ENCODE data around the gene SYTL3.

The SYTL3 gene

GRCh38 chr6:158783851-158784250 is 134.0 kb downstream of the SYTL3 start:
- Histone ChIP-seq H3K27me3 (replicated peaks in 2 of 5; ENCODE audit: control insufficient read depth in 4 of 5, insufficient read depth in 5 of 5, low read length in 4 of 5) (no peaks in the 10 kb centered on the region), H3K4me1 (ENCODE audit: control extremely low read depth in 1 of 4, control insufficient read depth in 4 of 4, insufficient read depth in 4 of 4, low read length in 3 of 4) (peaks cover 0 to 2% (median under 1%) of the 10 kb centered on the region in 4 experiments), H3K4me3 (ENCODE audit: control insufficient read depth in 1 of 7, extremely low read depth in 1 of 7, insufficient read depth in 4 of 7, low read depth in 2 of 7, low read length in 6 of 7) (no peak overlapping the region), H3K36me3 (ENCODE audit: control insufficient read depth in 4 of 4, insufficient read depth in 4 of 4, low read length in 3 of 4) (peaks cover 21 to 92% (median 61%) of the 10 kb centered on the region in 4 experiments), H3K27ac (ENCODE audit: insufficient read depth in 1 of 2, low read depth in 1 of 2, low read length in 2 of 2, poor library complexity in 1 of 2, severe bottlenecking in 2 of 2) (no peak overlapping the region), H3K9me3 (ENCODE audit: control extremely low read depth in 1 of 5, control insufficient read depth in 4 of 5, insufficient read depth in 2 of 5, low read depth in 1 of 5, low read length in 4 of 5) (no peaks in the 10 kb centered on the region)
- DNase-seq, result no peak
- POLR2A ChIA-PET, result no interaction called here
- WGBS (ENCODE audit: insufficient coverage), result 100% methylated on average over 5 of the region's 5 CpGs
- CTCF ChIA-PET, result interaction anchor here (1.0 to 1.2 kb wide), 3 partner anchors 17 to 192 kb away, joined by 3 read pairs; no protein-coding TSS in a partner anchor

DNA sequence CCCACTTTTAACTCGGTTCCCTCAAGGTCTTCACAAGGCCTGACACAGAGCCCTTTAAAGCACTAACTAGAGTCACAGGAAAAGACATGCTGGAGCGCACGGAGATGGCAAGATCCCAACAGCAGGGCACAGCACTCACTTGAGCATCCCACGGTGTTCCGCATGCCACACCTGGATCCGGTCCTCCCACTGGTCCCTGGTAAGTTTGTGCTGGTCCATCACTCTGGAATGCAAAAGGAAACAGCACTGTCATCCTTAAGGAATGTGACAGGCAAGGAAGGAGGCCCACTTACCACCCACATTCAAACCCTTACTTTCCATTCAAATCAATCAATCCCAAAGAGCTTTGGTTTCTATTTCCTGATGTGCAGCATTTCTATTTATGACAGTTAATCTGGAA is 134.7 kb downstream of the SYTL3 start:
- no peak for DNase-seq
- 82% methylated on average over 6 of the region's 6 CpGs for WGBS (ENCODE audit: insufficient coverage)
- H3K27ac ChIP-seq (ENCODE audit: insufficient read depth in 1 of 2, low read depth in 1 of 2, low read length in 2 of 2, poor library complexity in 1 of 2, severe bottlenecking in 2 of 2), result no peak overlapping the region
- H3K27me3 ChIP-seq (replicated peaks in 2 of 5; ENCODE audit: control insufficient read depth in 4 of 5, insufficient read depth in 5 of 5, low read length in 4 of 5), result no peaks in the 10 kb centered on the region
- peaks cover 22 to 88% (median 59%) of the 10 kb centered on the region in 4 experiments for H3K36me3 ChIP-seq (ENCODE audit: control insufficient read depth in 4 of 4, insufficient read depth in 4 of 4, low read length in 3 of 4)
- no peak overlapping the region for H3K4me3 ChIP-seq (ENCODE audit: control insufficient read depth in 1 of 7, extremely low read depth in 1 of 7, insufficient read depth in 4 of 7, low read depth in 2 of 7, low read length in 6 of 7)
- POLR2A ChIA-PET, result no interaction called here
- no peaks in the 10 kb centered on the region for H3K9me3 ChIP-seq (ENCODE audit: control extremely low read depth in 1 of 5, control insufficient read depth in 4 of 5, insufficient read depth in 2 of 5, low read depth in 1 of 5, low read length in 4 of 5)
- peaks cover 5 to 9% (median 5%) of the 10 kb centered on the region in 4 experiments for H3K4me1 ChIP-seq (ENCODE audit: control extremely low read depth in 1 of 4, control insufficient read depth in 4 of 4, insufficient read depth in 4 of 4, low read length in 3 of 4)
- CTCF ChIA-PET, result interaction anchor here (1.0 to 1.2 kb wide), 3 partner anchors 17 to 191 kb away, joined by 3 read pairs; no protein-coding TSS in a partner anchor

DNA sequence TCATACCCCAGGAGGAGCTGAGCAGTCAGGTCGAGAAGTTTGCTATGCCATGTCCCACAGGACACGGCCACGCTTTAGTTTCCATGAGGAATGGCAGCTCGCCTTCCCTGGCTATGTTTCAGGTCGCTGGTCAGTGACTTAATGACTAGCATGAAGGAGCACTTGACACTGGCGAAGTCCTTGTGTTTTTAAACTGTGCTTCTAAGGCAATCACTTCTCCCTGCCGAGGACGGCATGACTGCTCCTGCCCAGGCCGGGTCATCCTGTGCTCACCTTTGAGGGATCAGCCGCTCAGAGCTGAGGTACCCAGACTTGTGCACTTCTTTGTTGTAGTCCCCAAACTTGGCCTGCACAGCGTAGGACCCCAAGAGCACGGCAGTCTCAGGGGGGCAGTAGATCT is 135.2 kb downstream of the SYTL3 start:
- no peaks in the 10 kb centered on the region for H3K9me3 ChIP-seq (ENCODE audit: control extremely low read depth in 1 of 5, control insufficient read depth in 4 of 5, insufficient read depth in 2 of 5, low read depth in 1 of 5, low read length in 4 of 5)
- no peaks in the 10 kb centered on the region for H3K27me3 ChIP-seq (replicated peaks in 2 of 5; ENCODE audit: control insufficient read depth in 4 of 5, insufficient read depth in 5 of 5, low read length in 4 of 5)
- H3K36me3 ChIP-seq (ENCODE audit: control insufficient read depth in 4 of 4, insufficient read depth in 4 of 4, low read length in 3 of 4), result peaks cover 22 to 86% (median 59%) of the 10 kb centered on the region in 4 experiments
- no peak overlapping the region for H3K4me3 ChIP-seq (ENCODE audit: control insufficient read depth in 1 of 7, extremely low read depth in 1 of 7, insufficient read depth in 4 of 7, low read depth in 2 of 7, low read length in 6 of 7)
- H3K27ac ChIP-seq (ENCODE audit: insufficient read depth in 1 of 2, low read depth in 1 of 2, low read length in 2 of 2, poor library complexity in 1 of 2, severe bottlenecking in 2 of 2), result no peak overlapping the region
- CTCF ChIA-PET, result interaction anchor here (1.1 kb wide), 2 partner anchors 10 to 190 kb away, joined by 3 to 5 read pairs; no protein-coding TSS in a partner anchor
- POLR2A ChIA-PET, result no interaction called here
- peaks cover 5 to 14% (median 10%) of the 10 kb centered on the region in 4 experiments for H3K4me1 ChIP-seq (ENCODE audit: control extremely low read depth in 1 of 4, control insufficient read depth in 4 of 4, insufficient read depth in 4 of 4, low read length in 3 of 4)
- no peak for DNase-seq
- 96% methylated on average over 11 of the region's 12 CpGs for WGBS (ENCODE audit: insufficient coverage)

- Histone ChIP-seq H3K4me1 (ENCODE audit: control extremely low read depth in 1 of 4, control insufficient read depth in 4 of 4, insufficient read depth in 4 of 4, low read length in 3 of 4) (peaks cover 5 to 17% (median 12%) of the 10 kb centered on the region in 4 experiments), H3K4me3 (ENCODE audit: control insufficient read depth in 1 of 7, extremely low read depth in 1 of 7, insufficient read depth in 4 of 7, low read depth in 2 of 7, low read length in 6 of 7) (no peak overlapping the region), H3K27me3 (replicated peaks in 2 of 5; ENCODE audit: control insufficient read depth in 4 of 5, insufficient read depth in 5 of 5, low read length in 4 of 5) (no peaks in the 10 kb centered on the region), H3K9me3 (ENCODE audit: control extremely low read depth in 1 of 5, control insufficient read depth in 4 of 5, insufficient read depth in 2 of 5, low read depth in 1 of 5, low read length in 4 of 5) (no peaks in the 10 kb centered on the region), H3K27ac (ENCODE audit: insufficient read depth in 1 of 2, low read depth in 1 of 2, low read length in 2 of 2, poor library complexity in 1 of 2, severe bottlenecking in 2 of 2) (no peak overlapping the region), H3K36me3 (ENCODE audit: control insufficient read depth in 4 of 4, insufficient read depth in 4 of 4, low read length in 3 of 4) (peaks cover 17 to 69% (median 48%) of the 10 kb centered on the region in 4 experiments)
- ChIA-PET CTCF (interaction anchor here (0.9 to 1.1 kb wide), 2 partner anchors 15 to 185 kb away, joined by 3 to 4 read pairs; no protein-coding TSS in a partner anchor), POLR2A (no interaction called here)
- 100% methylated on average over 5 of the region's 6 CpGs for WGBS (ENCODE audit: insufficient coverage)
- no peak for DNase-seq
These were observed 136.9 kb downstream of the SYTL3 start for GRCh38 chr6:158786645-158787304.

DNA sequence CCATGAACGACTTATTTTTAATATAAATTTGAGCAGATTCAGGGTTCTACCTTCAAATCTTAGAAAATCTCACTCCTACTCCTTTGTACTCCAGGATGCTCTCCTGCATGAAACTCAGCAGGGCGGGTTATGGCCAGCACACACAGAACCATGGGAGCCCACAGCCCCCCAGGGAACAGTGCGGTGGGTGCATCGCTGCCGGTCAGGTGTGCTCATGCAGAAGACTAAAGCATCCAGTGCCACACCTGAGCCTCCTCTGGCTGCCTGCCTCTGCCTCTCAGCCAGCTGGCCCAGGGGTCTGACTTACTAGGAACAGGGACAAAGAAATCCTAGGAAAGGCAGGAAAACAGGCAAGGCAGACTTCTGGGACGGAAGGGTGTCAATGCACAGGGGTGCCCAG is 137.5 kb downstream of the SYTL3 start:
- H3K27ac ChIP-seq (ENCODE audit: insufficient read depth in 1 of 2, low read depth in 1 of 2, low read length in 2 of 2, poor library complexity in 1 of 2, severe bottlenecking in 2 of 2), result no peak overlapping the region
- peaks cover 17 to 63% (median 43%) of the 10 kb centered on the region in 4 experiments for H3K36me3 ChIP-seq (ENCODE audit: control insufficient read depth in 4 of 4, insufficient read depth in 4 of 4, low read length in 3 of 4)
- POLR2A ChIA-PET, result no interaction called here

GRCh38 chr6:158789115-158789917 is 139.5 kb downstream of the SYTL3 start:
- no peaks in the 10 kb centered on the region for H3K27me3 ChIP-seq (replicated peaks in 2 of 5; ENCODE audit: control insufficient read depth in 4 of 5, insufficient read depth in 5 of 5, low read length in 4 of 5)
- peak; percentile 47 to 88 (median 82) for DNase-seq
- peaks cover 16 to 44% (median 26%) of the 10 kb centered on the region in 4 experiments for H3K36me3 ChIP-seq (ENCODE audit: control insufficient read depth in 4 of 4, insufficient read depth in 4 of 4, low read length in 3 of 4)
- H3K27ac ChIP-seq (ENCODE audit: insufficient read depth in 1 of 2, low read depth in 1 of 2, low read length in 2 of 2, poor library complexity in 1 of 2, severe bottlenecking in 2 of 2), result peak overlapping the region; percentile 40 to 67
- peaks cover 5 to 17% (median 12%) of the 10 kb centered on the region in 4 experiments for H3K4me1 ChIP-seq (ENCODE audit: control extremely low read depth in 1 of 4, control insufficient read depth in 4 of 4, insufficient read depth in 4 of 4, low read length in 3 of 4)
- CTCF ChIA-PET, result interaction anchor here (0.7 to 4.2 kb wide), 12 partner anchors 9 to 304 kb away, joined by 3 to 19 read pairs (median 4); no protein-coding TSS in a partner anchor
- peak overlapping the region in 1 of 7 experiments; percentile 38 for H3K4me3 ChIP-seq (ENCODE audit: control insufficient read depth in 1 of 7, extremely low read depth in 1 of 7, insufficient read depth in 4 of 7, low read depth in 2 of 7, low read length in 6 of 7)
- no peaks in the 10 kb centered on the region for H3K9me3 ChIP-seq (ENCODE audit: control extremely low read depth in 1 of 5, control insufficient read depth in 4 of 5, insufficient read depth in 2 of 5, low read depth in 1 of 5, low read length in 4 of 5)
- whole genome bisulfite sequencing (ENCODE audit: insufficient coverage), result 56% methylated on average over 11 of the region's 11 CpGs
- POLR2A ChIA-PET, result no interaction called here

More for the DNA sequence above, 137.5 kb downstream of the SYTL3 start:
- WGBS (ENCODE audit: insufficient coverage), result 84% methylated on average over 6 of the region's 6 CpGs
- no peak for DNase-seq
- CTCF ChIA-PET, result no interaction called here
- Histone ChIP-seq H3K4me3 (ENCODE audit: control insufficient read depth in 1 of 7, extremely low read depth in 1 of 7, insufficient read depth in 4 of 7, low read depth in 2 of 7, low read length in 6 of 7) (no peak overlapping the region), H3K4me1 (ENCODE audit: control extremely low read depth in 1 of 4, control insufficient read depth in 4 of 4, insufficient read depth in 4 of 4, low read length in 3 of 4) (peaks cover 5 to 17% (median 12%) of the 10 kb centered on the region in 4 experiments), H3K27me3 (replicated peaks in 2 of 5; ENCODE audit: control insufficient read depth in 4 of 5, insufficient read depth in 5 of 5, low read length in 4 of 5) (no peaks in the 10 kb centered on the region), H3K9me3 (ENCODE audit: control extremely low read depth in 1 of 5, control insufficient read depth in 4 of 5, insufficient read depth in 2 of 5, low read depth in 1 of 5, low read length in 4 of 5) (no peaks in the 10 kb centered on the region)
